IMR-90 (cell line): Measurements from ENCODE around the gene SEBOX. TPM values are rescaled to one million over a fixed set of nuclear protein-coding genes. Genes with fewer than 3 reads are reported as not detected.

Experiments
- ATAC-seq: fragments of 200-7000 bp; cut with Tn5 transposase; 2 replicates; pipeline ENCODE4 v1.9.1; 2020; ENCODE audit warnings: low read depth, mild to moderate bottlenecking, moderate library complexity
- BruUV-seq: library from RNA; stranded (reverse); fragments of 400-500 nt; replicated peaks from 2 replicates; lab custom pipeline; 2021; lab: Mats Ljungman, UMichigan
- CTCF ChIA-PET: fragments of 300-600 bp; formaldehyde crosslinking; extraction: SDS; loops from one replicate; lab custom pipeline; 2021; ENCODE audit warnings: antibody characterized with exemption; lab: Yijun Ruan, JAX
- POLR2A ChIA-PET: fragments of 300-600 bp; sonication (Branson Sonifier 250); formaldehyde crosslinking; loops from one replicate; lab custom pipeline; 2022; ENCODE audit warnings: antibody characterized with exemption; ENCODE audit not compliant: unreplicated experiment; lab: Charles Lee
- DNase-seq: peaks from one replicate; pipeline ENCODE4 v3.0.0; 2013
- H2AFZ ChIP-seq: replicated peaks from 2 replicates; pipeline ENCODE3; 2013; ENCODE audit warnings: low read length, mild to moderate bottlenecking; ENCODE audit not compliant: poor library complexity
- H2AK5ac ChIP-seq: 2 replicates; pipeline ENCODE4 v1.6.1; 2013; ENCODE audit warnings: low read depth, low read length, inconsistent platforms
- H2AK9ac ChIP-seq: replicated peaks from 2 replicates; pipeline ENCODE3; 2013; ENCODE audit warnings: mild to moderate bottlenecking, low read depth, low read length, moderate library complexity; ENCODE audit not compliant: poor library complexity
- H2BK120ac ChIP-seq: 2 replicates; pipeline ENCODE4 v1.6.1; 2013; ENCODE audit warnings: low read depth, low read length, inconsistent platforms
- H2BK15ac ChIP-seq: 3 replicates; pipeline ENCODE4 v1.6.1; 2013; ENCODE audit warnings: low read depth, low read length, inconsistent platforms
- H2BK20ac ChIP-seq: 2 replicates; pipeline ENCODE4 v1.6.1; 2013; ENCODE audit warnings: low read depth, mild to moderate bottlenecking, inconsistent platforms, low read length, moderate library complexity
- H2BK5ac ChIP-seq: 2 replicates; pipeline ENCODE4 v1.6.1; 2013; ENCODE audit warnings: mild to moderate bottlenecking, low read depth, low read length, inconsistent platforms; ENCODE audit not compliant: poor library complexity, severe bottlenecking
- H3K14ac ChIP-seq: replicated peaks from 2 replicates; pipeline ENCODE4 v1.6.1; 2013; ENCODE audit warnings: low read depth, low read length, inconsistent platforms
- H3K18ac ChIP-seq: 2 replicates; pipeline ENCODE4 v1.6.1; 2013; ENCODE audit warnings: low read depth, low read length, control low read depth
- H3K23ac ChIP-seq: 2 replicates; pipeline ENCODE4 v1.6.1; 2013; ENCODE audit warnings: low read depth, low read length, inconsistent platforms
- H3K27ac ChIP-seq: 2 replicates; pipeline ENCODE4 v1.5.1; 2013; ENCODE audit warnings: mild to moderate bottlenecking, control low read depth, low read length; ENCODE audit not compliant: insufficient read depth
- H3K27me3 ChIP-seq: 2 replicates; pipeline ENCODE4 v1.6.1; 2013; ENCODE audit warnings: low read length; ENCODE audit not compliant: control insufficient read depth, insufficient read depth
- H3K36me3 ChIP-seq: 2 replicates; pipeline ENCODE4 v1.6.1; 2013; ENCODE audit warnings: low read length, mixed read lengths; ENCODE audit not compliant: control insufficient read depth, insufficient read depth
- H3K4ac ChIP-seq: 2 replicates; pipeline ENCODE4 v1.6.1; 2013; ENCODE audit warnings: low read depth, low read length, inconsistent platforms
- H3K4me1 ChIP-seq: 2 replicates; pipeline ENCODE4 v1.6.1; 2013; ENCODE audit warnings: low read length, mixed read lengths; ENCODE audit not compliant: control insufficient read depth, insufficient read depth
- H3K4me2 ChIP-seq: 2 replicates; pipeline ENCODE4 v1.6.1; 2013; ENCODE audit warnings: low read depth, mild to moderate bottlenecking, control low read depth, low read length, moderate library complexity
- H3K4me3 ChIP-seq: 2 replicates; pipeline ENCODE4 v1.5.1; 2013; ENCODE audit warnings: low read depth, mild to moderate bottlenecking, control low read depth, low read length, moderate library complexity; ENCODE audit not compliant: insufficient read depth
- H3K56ac ChIP-seq: 2 replicates; pipeline ENCODE4 v1.6.1; 2013; ENCODE audit warnings: low read length, inconsistent platforms; ENCODE audit not compliant: insufficient read depth; ENCODE audit errors: extremely low read depth
- H3K79me1 ChIP-seq, 2 experiments: 2 replicates each; pipeline ENCODE4 v1.6.1; 2013; ENCODE audit warnings: low read length in 2 of 2, inconsistent platforms in 1 of 2, low read depth in 1 of 2
- H3K9ac ChIP-seq: 2 replicates; pipeline ENCODE4 v1.6.1; 2013; ENCODE audit warnings: low read depth, low read length, control low read depth
- H3K9me1 ChIP-seq: 2 replicates; pipeline ENCODE4 v1.6.1; 2013; ENCODE audit warnings: low read length, inconsistent platforms; ENCODE audit not compliant: insufficient read depth
- H3K9me3 ChIP-seq: 2 replicates; pipeline ENCODE4 v1.6.1; 2013; ENCODE audit warnings: low read length; ENCODE audit not compliant: control insufficient read depth, insufficient read depth
- H4K20me1 ChIP-seq: 2 replicates; pipeline ENCODE4 v1.6.1; 2013; ENCODE audit warnings: low read length, inconsistent platforms; ENCODE audit not compliant: insufficient read depth
- H4K5ac ChIP-seq: 2 replicates; pipeline ENCODE4 v1.6.1; 2013; ENCODE audit warnings: mild to moderate bottlenecking, low read depth, low read length, control low read depth
- H4K8ac ChIP-seq, 2 experiments: 2 replicates each; pipeline ENCODE4 v1.6.1; 2013; ENCODE audit warnings: low read depth in 2 of 2, low read length in 2 of 2, control low read depth in 1 of 2, inconsistent platforms in 1 of 2
- H4K91ac ChIP-seq: 2 replicates; pipeline ENCODE4 v1.6.1; 2013; ENCODE audit warnings: low read depth, low read length, inconsistent platforms; ENCODE audit not compliant: insufficient read depth
- BHLHE40 ChIP-seq: fragments of 150-350 bp; IDR thresholded peaks from 2 replicates; pipeline ENCODE4 v1.6.1; 2016; ENCODE audit warnings: mild to moderate bottlenecking, low read depth, low read length
- CEBPB ChIP-seq: IDR thresholded peaks from 2 replicates; pipeline ENCODE4 v1.6.1; 2012; ENCODE audit warnings: low read depth, low read length, improper control_type of control experiment
- CHD1 ChIP-seq: IDR thresholded peaks from 2 replicates; pipeline ENCODE4 v1.6.1; 2012; ENCODE audit warnings: low read depth, low read length, improper control_type of control experiment
- FOS ChIP-seq: fragments of 150-350 bp; IDR thresholded peaks from 2 replicates; pipeline ENCODE4 v1.6.1; 2016; ENCODE audit warnings: low read depth, low read length
- MAFK ChIP-seq: IDR thresholded peaks from 2 replicates; pipeline ENCODE4 v1.6.1; 2012; ENCODE audit warnings: low read depth, low read length, improper control_type of control experiment
- MAZ ChIP-seq: IDR thresholded peaks from 2 replicates; pipeline ENCODE4 v1.6.1; 2012; ENCODE audit warnings: low read depth, mild to moderate bottlenecking, low read length, improper control_type of control experiment, moderate library complexity, borderline replicate concordance
- MXI1 ChIP-seq: IDR thresholded peaks from 2 replicates; pipeline ENCODE4 v1.6.1; 2012; ENCODE audit warnings: low read depth, mild to moderate bottlenecking, low read length, moderate library complexity, borderline replicate concordance
- NFE2L2 ChIP-seq: fragments of 150-350 bp; IDR thresholded peaks from 2 replicates; pipeline ENCODE4 v1.6.1; 2016; ENCODE audit warnings: low read depth, mild to moderate bottlenecking, low read length
- POLR2A ChIP-seq: IDR thresholded peaks from 2 replicates; pipeline ENCODE4 v1.6.1; 2012; ENCODE audit warnings: mild to moderate bottlenecking, low read depth, low read length
- RAD21 ChIP-seq: IDR thresholded peaks from 2 replicates; pipeline ENCODE4 v1.6.1; 2012; ENCODE audit warnings: low read length, improper control_type of control experiment
- RCOR1 ChIP-seq: IDR thresholded peaks from 2 replicates; pipeline ENCODE4 v1.6.1; 2012; ENCODE audit warnings: mild to moderate bottlenecking, low read length, improper control_type of control experiment; ENCODE audit not compliant: insufficient replicate concordance
- RFX5 ChIP-seq: IDR thresholded peaks from 2 replicates; pipeline ENCODE4 v1.8.0; 2012; ENCODE audit warnings: low read depth, mild to moderate bottlenecking, low read length, moderate library complexity
- SMC3 ChIP-seq: fragments of 150-350 bp; IDR thresholded peaks from 2 replicates; pipeline ENCODE4 v1.6.1; 2016; ENCODE audit warnings: low read depth, mild to moderate bottlenecking, antibody characterized with exemption, low read length, moderate library complexity
- USF2 ChIP-seq: fragments of 150-350 bp; IDR thresholded peaks from 2 replicates; pipeline ENCODE4 v1.6.1; 2017; ENCODE audit warnings: mild to moderate bottlenecking, antibody characterized with exemption, low read length, low read depth
- WGBS, 2 experiments: methylation state at CpG; one replicate each; pipeline versions ENCODE4 v1.1.5 to v1.1.7; 2013; ENCODE audit warnings: missing lambda C conversion rate in 2 of 2; ENCODE audit not compliant: insufficient read length in 1 of 2; ENCODE audit errors: extremely low coverage in 2 of 2; 5-methylcytosine and 5-hydroxymethylcytosine counted together
- dilution Hi-C: fragments of 300-500 bp; cut with HindIII; formaldehyde crosslinking; loops from one replicate; pipeline ENCODE4 v1.14.3; 2018; ENCODE audit warnings: low sequenced_read_pairs; ENCODE audit not compliant: unreplicated experiment
- in situ Hi-C: fragments of 300-500 bp; cut with MboI; formaldehyde crosslinking; loops from 3 replicates; pipeline ENCODE4 v1.14.3; 2019; ENCODE audit warnings: low sequenced_read_pairs, inconsistent platforms, mixed read lengths
- intact Hi-C: fragments of 100-400 bp; cut with micrococcal nuclease; formaldehyde crosslinking; loops from 2 replicates; pipeline ENCODE4 v1.10.0; 2022
- polyA plus RNA-seq, 3 experiments: library from polyadenylated mRNA; depleted of rRNA; stranded (reverse); fragments of >200 nt; gene quantifications; 2 replicates each; pipeline ENCODE4 v1.2.3, GENCODE V29; 2012; ENCODE audit warnings: low replicate concordance in 1 of 3
- total RNA-seq: library from RNA; depleted of rRNA; stranded (reverse); fragments of >200 nt; gene quantifications from 2 replicates; pipeline ENCODE4 v1.2.3, GENCODE V29; 2012
- TF ChIP-seq, protein P1 (sequence below): fragments of 150-350 bp; IDR thresholded peaks from 2 replicates; pipeline ENCODE4 v1.6.1; 2016; ENCODE audit warnings: low read depth, mild to moderate bottlenecking, low read length, moderate library complexity, borderline replicate concordance

SEBOX gene
- total and polyA plus RNA-seq, 2 of the 4 experiments (the other 2 are of a cell fraction): not detected

DNA sequence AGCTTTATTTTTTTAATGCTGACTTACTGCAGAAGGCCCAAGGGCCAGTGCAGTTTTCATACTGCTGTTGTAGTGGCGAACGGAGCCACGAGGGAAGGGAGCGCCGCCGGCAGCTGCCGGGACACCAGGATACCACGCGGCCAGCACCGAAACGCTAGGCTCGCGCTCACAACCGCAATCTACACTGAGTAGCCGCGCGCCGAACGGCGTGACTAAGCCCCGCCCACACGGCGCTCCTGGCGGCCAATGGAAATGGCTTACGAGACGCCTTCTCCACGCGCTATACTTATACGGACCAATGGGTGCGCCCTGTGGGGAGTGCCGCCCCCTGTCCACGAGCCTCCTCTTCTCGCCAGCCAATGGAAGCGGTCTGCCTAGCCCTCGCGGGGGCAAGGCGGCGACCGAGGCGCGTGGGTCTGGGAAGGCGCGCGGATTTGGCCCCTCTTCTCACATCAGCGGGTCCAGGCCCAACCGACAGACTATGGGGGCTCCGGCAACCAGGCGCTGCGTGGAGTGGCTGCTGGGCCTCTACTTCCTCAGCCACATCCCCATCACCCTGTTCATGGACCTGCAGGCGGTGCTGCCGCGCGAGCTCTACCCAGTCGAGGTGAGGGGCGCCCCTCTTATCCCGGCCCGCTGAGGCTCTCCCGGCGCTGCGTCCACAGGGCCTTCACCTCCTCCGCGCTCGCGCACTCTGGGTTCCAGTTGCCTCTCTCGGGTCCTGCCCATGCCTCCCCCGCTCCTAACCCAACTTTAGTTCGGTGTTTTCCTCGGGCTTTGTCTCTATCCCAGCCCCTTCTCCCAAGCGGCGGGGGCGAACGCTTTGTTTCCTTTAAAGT, 46.0 kb downstream of the SEBOX start, which contains the start of gene TMEM97:
Gene TMEM97 (plus strand): TSS at position 442 of the 839 bp plus-strand sequence. CDS start 40 bp downstream, at position 482.
- in situ Hi-C loops: no loop called here
- no peak for TF ChIP-seq NFE2L2
- TF ChIP-seq CHD1: no peak
- TF ChIP-seq SMC3: no peak
- peak; percentile 48 for TF ChIP-seq USF2
- TF ChIP-seq RCOR1: no peak
- peak; percentile 5; the same call in 1 of the 2 replicates for TF ChIP-seq RFX5
- no peak for TF ChIP-seq CEBPB
- peak; percentile 95 for TF ChIP-seq MXI1
- TF ChIP-seq MAZ: peak; percentile 76; the same call in 1 of the 2 replicates
- TF ChIP-seq POLR2A: no peak
- TF ChIP-seq RAD21: no peak
- TF ChIP-seq MAFK: no peak
- TF ChIP-seq, protein P1, sequence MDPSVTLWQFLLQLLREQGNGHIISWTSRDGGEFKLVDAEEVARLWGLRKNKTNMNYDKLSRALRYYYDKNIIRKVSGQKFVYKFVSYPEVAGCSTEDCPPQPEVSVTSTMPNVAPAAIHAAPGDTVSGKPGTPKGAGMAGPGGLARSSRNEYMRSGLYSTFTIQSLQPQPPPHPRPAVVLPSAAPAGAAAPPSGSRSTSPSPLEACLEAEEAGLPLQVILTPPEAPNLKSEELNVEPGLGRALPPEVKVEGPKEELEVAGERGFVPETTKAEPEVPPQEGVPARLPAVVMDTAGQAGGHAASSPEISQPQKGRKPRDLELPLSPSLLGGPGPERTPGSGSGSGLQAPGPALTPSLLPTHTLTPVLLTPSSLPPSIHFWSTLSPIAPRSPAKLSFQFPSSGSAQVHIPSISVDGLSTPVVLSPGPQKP: no peak
- TF ChIP-seq BHLHE40: peak; percentile 6; the same call in 1 of the 2 replicates
- no peak for TF ChIP-seq FOS

More for the DNA sequence above, 46.0 kb downstream of the SEBOX start, which contains the start of gene TMEM97:
- peak within 1 kb of the TSS; percentile 17; the same call in 1 of the 2 replicates for H3K4ac ChIP-seq
- H4K5ac ChIP-seq: no peak within 1 kb of the TSS
- 0% methylated on average over 53 of the region's 72 CpGs; no CpG with 5 or more reads in 1 of the 2 experiments for WGBS, 2 experiments
- no peaks in the 10 kb centered on the region for H3K27me3 ChIP-seq
- POLR2A ChIA-PET: no interaction called here
- dilution Hi-C loops (no loop called here), intact Hi-C loops (loop anchor here (5.0 kb wide), 1 partner anchor 427 kb away; the partner anchor contains the start of gene LYRM9)
- H3K18ac ChIP-seq: no peak within 1 kb of the TSS
- H2BK5ac ChIP-seq: no peak within 1 kb of the TSS
- H2BK15ac ChIP-seq: no peak within 1 kb of the TSS
- H3K4me3 ChIP-seq: peak within 1 kb of the TSS; percentile 67
- H2AK9ac ChIP-seq: peak within 1 kb of the TSS; percentile 89
- no peaks in the 10 kb centered on the region for H3K9me3 ChIP-seq
- H3K36me3 ChIP-seq: no peaks in the 10 kb centered on the region
- peak; percentile 99 for ATAC-seq
- DNase-seq: peak; percentile 97
- CTCF ChIA-PET: interaction anchor here (1.1 kb wide), 1 partner anchor 16 kb away, joined by 3 read pairs; the partner anchor contains the start of genes IFT20 and TNFAIP1
- no TSS peak for BruUV-seq
- H2AK5ac ChIP-seq: no peak within 1 kb of the TSS
- peak within 1 kb of the TSS; percentile 46 for H3K9ac ChIP-seq
- H2AFZ ChIP-seq: peak within 1 kb of the TSS; percentile 100
- no peak within 1 kb of the TSS for H2BK120ac ChIP-seq
- peak within 1 kb of the TSS; percentile 31; the same call in 1 of the 2 replicates for H3K23ac ChIP-seq
- no peak within 1 kb of the TSS for H4K91ac ChIP-seq
- no peak within 1 kb of the TSS; the same call in 1 of the 2 replicates for H3K14ac ChIP-seq
- no peak within 1 kb of the TSS for H2BK20ac ChIP-seq
- H4K8ac ChIP-seq: peak within 1 kb of the TSS in 1 of 2 experiments; percentile 33; a peak in 2 of 4 replicates
- H3K4me2 ChIP-seq: peak within 1 kb of the TSS; percentile 87
- peaks cover 3% of the 10 kb centered on the region; the same call in 1 of the 2 replicates for H3K9me1 ChIP-seq
- peaks cover 4% of the 10 kb centered on the region; the same call in 1 of the 2 replicates for H3K4me1 ChIP-seq
- no peak within 1 kb of the TSS for H3K56ac ChIP-seq
- H3K79me1 ChIP-seq: peaks cover 16 to 21% of the 10 kb centered on the region in 2 experiments; a peak in 3 of 4 replicates
- H3K27ac ChIP-seq: peak within 1 kb of the TSS; percentile 15; the same call in 1 of the 2 replicates
- H4K20me1 ChIP-seq: no peaks in the 10 kb centered on the region
